HEK293T (cell line): ENCODE measurements around the gene KREMEN1.

Source experiments
- BHLHE40 ChIP-seq: fragments of 450-650 bp; IDR thresholded peaks from 2 replicates; pipeline ENCODE4 v1.6.1; 2016; ENCODE audit warnings: mild to moderate bottlenecking, moderate library complexity, borderline replicate concordance
- CTBP1 ChIP-seq: fragments of 450-650 bp; IDR thresholded peaks from 2 replicates; pipeline ENCODE4 v1.6.1; 2016; ENCODE audit warnings: borderline replicate concordance
- FOXA1 ChIP-seq: fragments of 450-650 bp; IDR thresholded peaks from 2 replicates; pipeline ENCODE4 v1.6.1; 2016; ENCODE audit warnings: mild to moderate bottlenecking
- FOXK2 ChIP-seq: fragments of 450-650 bp; IDR thresholded peaks from 2 replicates; pipeline ENCODE4 v1.6.1; 2016; ENCODE audit warnings: mild to moderate bottlenecking
- HDGF ChIP-seq: fragments of 450-650 bp; IDR thresholded peaks from 2 replicates; pipeline ENCODE4 v1.6.1; 2017; ENCODE audit warnings: antibody characterized with exemption, borderline replicate concordance
- NFRKB ChIP-seq: fragments of 450-650 bp; IDR thresholded peaks from 2 replicates; pipeline ENCODE4 v1.6.1; 2016; ENCODE audit warnings: mild to moderate bottlenecking, moderate library complexity
- PKNOX1 ChIP-seq: fragments of 450-650 bp; IDR thresholded peaks from 2 replicates; pipeline ENCODE4 v1.6.1; 2016
- ZNF384 ChIP-seq: fragments of 450-650 bp; IDR thresholded peaks from 2 replicates; pipeline ENCODE4 v1.6.1; 2016

- TF ChIP-seq NFRKB (no peak), CTBP1 (no peak), FOXA1 (no peak), HDGF (no peak), BHLHE40 (no peak), PKNOX1 (no peak), ZNF384 (no peak), FOXK2 (no peak)
Measured at GRCh38 chr22:29039148-29039547, 33.7 kb upstream of the KREMEN1 start.
